ENCODE measurements around the gene AIFM1. TPM values are rescaled to one million over a fixed set of nuclear protein-coding genes. Genes with fewer than 3 reads are reported as not detected.

AIFM1 gene
- total and polyA plus RNA-seq, 8 donors = 2.9 to 33.5 (median 26.4) TPM

DNA sequence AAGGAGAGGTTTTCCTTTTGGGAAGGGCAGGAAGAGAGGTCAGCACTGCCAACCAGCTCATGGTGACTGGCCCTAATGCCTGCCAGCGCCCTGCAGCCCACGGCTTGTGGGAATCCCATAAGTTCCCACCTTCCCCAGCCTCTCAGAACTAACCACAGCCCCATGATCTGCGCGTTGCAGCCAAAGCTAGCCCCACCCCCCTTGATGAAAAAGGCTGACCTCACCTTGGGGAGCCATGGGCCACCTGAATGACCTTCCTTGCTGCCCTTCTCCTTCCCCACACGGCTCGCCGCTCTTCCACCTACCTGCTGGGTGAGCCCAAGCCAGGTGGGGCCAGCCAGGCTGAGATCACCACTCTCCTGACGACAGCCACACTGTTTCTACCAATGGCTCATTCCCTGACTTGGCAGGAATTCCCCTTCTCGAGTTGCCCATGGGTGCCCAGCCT, 51.5 kb downstream of the AIFM1 start:
- Histone ChIP-seq H3K4me3 (no peak overlapping the region), H3K4me1 (peaks cover 0 to 22% (median 16%) of the 10 kb centered on the region in 4 donors), H3K27me3 (no peaks in the 10 kb centered on the region), H3K9me3 (peaks cover 0 to 3% (median 0%) of the 10 kb centered on the region in 4 donors), H3K36me3 (no peaks in the 10 kb centered on the region), H3K27ac (no peak overlapping the region)
- DNase-seq = no peak
- TF ChIP-seq POLR2AphosphoS5 (IDR thresholded peaks at IDR 0.05) (no peak), EP300 (IDR thresholded peaks at IDR 0.05) (no peak), POLR2A (IDR thresholded peaks at IDR 0.05) (no peak)
- TF ChIP-seq, protein P1, sequence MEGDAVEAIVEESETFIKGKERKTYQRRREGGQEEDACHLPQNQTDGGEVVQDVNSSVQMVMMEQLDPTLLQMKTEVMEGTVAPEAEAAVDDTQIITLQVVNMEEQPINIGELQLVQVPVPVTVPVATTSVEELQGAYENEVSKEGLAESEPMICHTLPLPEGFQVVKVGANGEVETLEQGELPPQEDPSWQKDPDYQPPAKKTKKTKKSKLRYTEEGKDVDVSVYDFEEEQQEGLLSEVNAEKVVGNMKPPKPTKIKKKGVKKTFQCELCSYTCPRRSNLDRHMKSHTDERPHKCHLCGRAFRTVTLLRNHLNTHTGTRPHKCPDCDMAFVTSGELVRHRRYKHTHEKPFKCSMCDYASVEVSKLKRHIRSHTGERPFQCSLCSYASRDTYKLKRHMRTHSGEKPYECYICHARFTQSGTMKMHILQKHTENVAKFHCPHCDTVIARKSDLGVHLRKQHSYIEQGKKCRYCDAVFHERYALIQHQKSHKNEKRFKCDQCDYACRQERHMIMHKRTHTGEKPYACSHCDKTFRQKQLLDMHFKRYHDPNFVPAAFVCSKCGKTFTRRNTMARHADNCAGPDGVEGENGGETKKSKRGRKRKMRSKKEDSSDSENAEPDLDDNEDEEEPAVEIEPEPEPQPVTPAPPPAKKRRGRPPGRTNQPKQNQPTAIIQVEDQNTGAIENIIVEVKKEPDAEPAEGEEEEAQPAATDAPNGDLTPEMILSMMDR (IDR thresholded peaks at IDR 0.05) = no peak
- intact Hi-C loops (cut with DNase I; ENCODE audit: low total_unique reads) = no loop called here
- 61 to 100% (median 65%) methylated on average over 1 to 9 of the region's 9 CpGs for WGBS, 5 donors

GRCh38 chrX:130111220-130112154, 54.2 kb downstream of the AIFM1 start:
- Histone ChIP-seq H3K9me3 (peaks cover 0 to 3% (median 0%) of the 10 kb centered on the region in 4 donors), H3K27ac (peak overlapping the region; percentile 76 to 96 (median 93))
- peak in 1 of 2 donors; percentile 55 for DNase-seq

GRCh38 chrX:130110379-130111219, 55.0 kb downstream of the AIFM1 start, which contains the start of gene ELF4:
ELF4 (minus strand) TSS chrX:130110497; CDS start chrX:130081330, 29,167 bp downstream.
- intact Hi-C loops (cut with DNase I; ENCODE audit: low total_unique reads) = no loop called here
- Histone ChIP-seq H3K4me3 (peak within 1 kb of the TSS; percentile 56 to 72 (median 60)), H3K36me3 (no peaks in the 10 kb centered on the region), H3K9me3 (peaks cover 0 to 3% (median 0%) of the 10 kb centered on the region in 4 donors), H3K27ac (peak within 1 kb of the TSS; percentile 92 to 96 (median 94)), H3K4me1 (peaks cover 6 to 46% (median 28%) of the 10 kb centered on the region in 4 donors), H3K27me3 (no peaks in the 10 kb centered on the region)
- peak; percentile 66 to 83 for DNase-seq
- 1 to 39% (median 1%) methylated on average over 14 to 69 of the region's 123 CpGs for WGBS, 5 donors
- TF ChIP-seq, protein P1 (IDR thresholded peaks at IDR 0.05) = no peak
- TF ChIP-seq POLR2AphosphoS5 (IDR thresholded peaks at IDR 0.05) = peak in 1 of 3 donors; percentile 8
- TF ChIP-seq EP300 (IDR thresholded peaks at IDR 0.05) = no peak
- TF ChIP-seq POLR2A (IDR thresholded peaks at IDR 0.05) = no peak

More at GRCh38 chrX:130111220-130112154, 54.2 kb downstream of the AIFM1 start:
- TF ChIP-seq EP300 (IDR thresholded peaks at IDR 0.05) (no peak), POLR2AphosphoS5 (IDR thresholded peaks at IDR 0.05) (no peak), POLR2A (IDR thresholded peaks at IDR 0.05) (no peak)
- TF ChIP-seq, protein P1 (IDR thresholded peaks at IDR 0.05) = no peak
- intact Hi-C loops (cut with DNase I; ENCODE audit: low total_unique reads) = no loop called here
- Histone ChIP-seq H3K4me3 (peak overlapping the region; percentile 56 to 72 (median 60)), H3K4me1 (peaks cover 6 to 37% (median 21%) of the 10 kb centered on the region in 4 donors), H3K36me3 (no peaks in the 10 kb centered on the region), H3K27me3 (no peaks in the 10 kb centered on the region)
- 22 to 64% (median 45%) methylated on average over 36 to 43 of the region's 43 CpGs for WGBS, 5 donors
